Left lung (tissue), 10 donors: ENCODE measurements around the gene FRMD5. TPM values are rescaled to one million over a fixed set of nuclear protein-coding genes. Genes with fewer than 3 reads are reported as not detected.

Experiments
- ATAC-seq: fragments of 200-7000 bp; cut with Tn5 transposase; one replicate; pipeline ENCODE4 v1.9.1; 2020; ENCODE audit warnings: moderate library complexity
- DNase-seq, 4 donors: peaks; one replicate each; pipeline ENCODE4 v3.0.0-alpha.2; 2013 to 2020
- H3K27ac ChIP-seq, 2 donors: fragments of 200-600 bp; sonication (generic) in 1 of 2; one replicate each; pipeline versions ENCODE4 v1.5.0 to v1.8.0; 2020 to 2021
- H3K27me3 ChIP-seq, 2 donors: fragments of 200-600 bp; sonication (generic) in 1 of 2; one replicate each; pipeline versions ENCODE4 v1.5.0 to v1.8.0; 2020 to 2021
- H3K36me3 ChIP-seq, 2 donors: fragments of 200-600 bp; sonication (generic) in 1 of 2; one replicate each; pipeline versions ENCODE4 v1.5.0 to v1.8.0; 2020 to 2021
- H3K4me1 ChIP-seq, 2 donors: fragments of 200-600 bp; one replicate each; pipeline ENCODE4 v1.8.0; 2021
- H3K4me3 ChIP-seq, 2 donors: fragments of 200-600 bp; sonication (generic) in 1 of 2; one replicate each; pipeline versions ENCODE4 v1.5.0 to v1.8.0; 2020 to 2021; ENCODE audit warnings: mild to moderate bottlenecking in 1 of 2
- H3K9me3 ChIP-seq, 2 donors: fragments of 200-600 bp; sonication (generic) in 1 of 2; one replicate each; pipeline versions ENCODE4 v1.5.0 to v1.8.0; 2020 to 2021
- intact Hi-C, 2 donors: fragments of 100-400 bp; cut with DNase I; formaldehyde crosslinking; loops; one replicate each; pipeline versions ENCODE4 v1.11.2 to v1.14.2; 2022
- polyA plus RNA-seq, 6 donors: library from polyadenylated mRNA; unstranded; fragments of 120-200 nt; gene quantifications; one replicate each; pipeline ENCODE4 v1.2.1, GENCODE V29; 2013; ENCODE audit not compliant: insufficient read length in 6 of 6
- total RNA-seq, 2 donors: library from RNA; stranded (reverse); fragmentation: NEBNext Ultra II Directional; extraction: Animal tissue kit (Norgen Biotek cat#: 25700); gene quantifications; one replicate each; pipeline ENCODE4 v1.2.1, GENCODE V29; 2021
- TF ChIP-seq, protein P1 (sequence below), 2 donors: fragments of 200-600 bp; sonication (generic) in 1 of 2; IDR thresholded peaks; one replicate each; pipeline versions ENCODE4 v1.5.0 to v1.8.0; 2021; ENCODE audit warnings: antibody characterized with exemption in 2 of 2
- donor health status: DM: no; HTN: yes; CAD: no.
- donor health status: DM: no; HTN: no; CAD: no.

Gene FRMD5
- total and polyA plus RNA-seq, 8 donors, result 1.5 to 4.4 (median 2.3) TPM

DNA sequence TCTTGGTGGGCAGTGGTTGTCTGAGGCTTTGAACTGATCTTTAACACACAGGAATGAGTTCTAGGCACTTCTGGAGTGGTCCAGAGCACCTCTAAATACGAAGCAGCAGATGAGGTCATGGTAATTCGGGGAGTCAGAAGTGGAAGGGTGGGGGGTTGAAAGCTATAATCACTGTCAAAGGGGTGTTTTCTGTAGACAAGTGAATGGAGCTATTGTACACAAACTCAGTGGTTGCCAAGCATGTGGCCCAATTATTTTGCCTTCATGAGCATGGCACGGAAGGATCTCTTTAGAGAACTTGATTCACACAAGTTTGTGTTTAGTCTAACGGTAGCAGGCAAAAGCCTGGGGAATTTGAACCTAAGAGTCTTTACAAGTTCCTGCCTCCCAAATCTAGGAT, 6.3 kb downstream of the FRMD5 start:
- Histone ChIP-seq H3K36me3 (no peaks in the 10 kb centered on the region), H3K27ac (no peak overlapping the region), H3K4me1 (peaks cover under 1 to 4% of the 10 kb centered on the region in 2 donors), H3K27me3 (peaks cover 11 to 43% of the 10 kb centered on the region in 2 donors), H3K9me3 (no peaks in the 10 kb centered on the region), H3K4me3 (no peak overlapping the region)
- ATAC-seq (no peak), DNase-seq (no peak)
- TF ChIP-seq, protein P1, sequence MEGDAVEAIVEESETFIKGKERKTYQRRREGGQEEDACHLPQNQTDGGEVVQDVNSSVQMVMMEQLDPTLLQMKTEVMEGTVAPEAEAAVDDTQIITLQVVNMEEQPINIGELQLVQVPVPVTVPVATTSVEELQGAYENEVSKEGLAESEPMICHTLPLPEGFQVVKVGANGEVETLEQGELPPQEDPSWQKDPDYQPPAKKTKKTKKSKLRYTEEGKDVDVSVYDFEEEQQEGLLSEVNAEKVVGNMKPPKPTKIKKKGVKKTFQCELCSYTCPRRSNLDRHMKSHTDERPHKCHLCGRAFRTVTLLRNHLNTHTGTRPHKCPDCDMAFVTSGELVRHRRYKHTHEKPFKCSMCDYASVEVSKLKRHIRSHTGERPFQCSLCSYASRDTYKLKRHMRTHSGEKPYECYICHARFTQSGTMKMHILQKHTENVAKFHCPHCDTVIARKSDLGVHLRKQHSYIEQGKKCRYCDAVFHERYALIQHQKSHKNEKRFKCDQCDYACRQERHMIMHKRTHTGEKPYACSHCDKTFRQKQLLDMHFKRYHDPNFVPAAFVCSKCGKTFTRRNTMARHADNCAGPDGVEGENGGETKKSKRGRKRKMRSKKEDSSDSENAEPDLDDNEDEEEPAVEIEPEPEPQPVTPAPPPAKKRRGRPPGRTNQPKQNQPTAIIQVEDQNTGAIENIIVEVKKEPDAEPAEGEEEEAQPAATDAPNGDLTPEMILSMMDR (IDR thresholded peaks at IDR 0.05), result no peak
- intact Hi-C loops, result no loop called here

DNA sequence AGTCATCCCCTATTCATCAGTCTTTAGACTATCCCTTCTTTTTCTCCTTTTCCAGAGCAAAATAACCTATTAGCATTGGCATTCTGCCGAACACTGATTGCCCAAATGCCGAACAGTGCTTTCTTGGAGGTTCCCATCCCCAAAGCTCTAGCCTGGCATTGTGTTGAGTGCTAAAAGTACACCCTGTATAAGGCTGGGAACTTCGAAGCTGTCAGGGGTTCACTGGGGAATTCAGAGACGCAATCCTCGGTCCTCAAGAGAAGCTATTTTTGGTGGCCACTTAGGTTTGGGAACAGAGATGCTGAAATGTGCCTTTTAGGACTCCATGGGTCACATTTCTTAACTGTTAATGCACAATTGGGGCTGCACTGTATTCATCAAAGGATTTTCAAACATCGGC, 8.4 kb downstream of the FRMD5 start:
- H3K4me1 ChIP-seq, result no peaks in the 10 kb centered on the region
- no peak overlapping the region for H3K27ac ChIP-seq
- no peaks in the 10 kb centered on the region for H3K36me3 ChIP-seq
- DNase-seq (no peak), ATAC-seq (no peak)
- intact Hi-C loops, result no loop called here
- H3K9me3 ChIP-seq, result no peaks in the 10 kb centered on the region
- H3K27me3 ChIP-seq, result peaks cover 0 to 22% of the 10 kb centered on the region in 2 donors
- TF ChIP-seq, protein P1 (IDR thresholded peaks at IDR 0.05), result no peak
- H3K4me3 ChIP-seq, result no peak overlapping the region

DNA sequence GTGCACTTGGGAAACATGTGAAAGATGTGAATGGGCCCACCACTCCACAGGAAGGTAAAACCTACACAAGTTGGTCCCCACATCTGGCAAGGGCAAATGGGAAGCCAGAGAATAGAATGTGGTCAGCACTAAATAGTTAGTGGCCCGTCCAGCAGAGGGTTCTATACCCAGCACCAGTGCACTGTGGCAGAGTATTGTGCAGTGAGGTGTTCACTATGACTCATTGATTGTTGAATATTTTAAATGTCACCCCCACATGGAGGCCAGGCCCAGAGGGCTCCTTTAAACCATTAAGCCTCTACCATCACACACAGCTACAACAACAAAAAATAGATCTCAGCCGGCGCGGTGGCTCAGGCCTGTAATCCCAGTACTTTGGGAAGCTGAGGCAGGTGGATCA, 11.7 kb downstream of the FRMD5 start:
- DNase-seq (no peak), ATAC-seq (no peak)
- no peak overlapping the region for H3K27ac ChIP-seq
- no peak overlapping the region for H3K4me3 ChIP-seq
- intact Hi-C loops, result no loop called here
- H3K27me3 ChIP-seq, result no peaks in the 10 kb centered on the region
- no peaks in the 10 kb centered on the region for H3K4me1 ChIP-seq
- no peaks in the 10 kb centered on the region for H3K36me3 ChIP-seq
- H3K9me3 ChIP-seq, result no peaks in the 10 kb centered on the region
- TF ChIP-seq, protein P1 (IDR thresholded peaks at IDR 0.05), result no peak

DNA sequence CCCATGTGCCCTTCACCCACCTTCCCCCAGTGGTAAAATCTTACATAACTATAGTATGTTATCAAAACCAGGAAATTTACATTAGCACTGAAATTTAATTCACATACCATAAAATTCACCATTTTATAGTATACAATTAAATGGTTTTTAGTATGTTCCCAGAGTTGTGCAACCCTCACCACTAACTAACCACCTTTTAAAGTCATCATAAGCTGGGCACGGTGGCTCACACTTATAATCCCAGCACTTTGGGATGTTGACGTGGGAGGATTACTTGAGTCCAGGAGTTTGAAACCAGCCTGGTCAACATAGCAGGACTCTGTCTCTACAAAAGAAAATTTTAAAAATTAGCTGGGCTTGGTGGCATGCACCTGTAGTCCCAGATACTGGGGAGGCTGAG, 13.7 kb downstream of the FRMD5 start:
- intact Hi-C loops, result no loop called here
- ATAC-seq, result no peak
- no peaks in the 10 kb centered on the region for H3K36me3 ChIP-seq

DNA sequence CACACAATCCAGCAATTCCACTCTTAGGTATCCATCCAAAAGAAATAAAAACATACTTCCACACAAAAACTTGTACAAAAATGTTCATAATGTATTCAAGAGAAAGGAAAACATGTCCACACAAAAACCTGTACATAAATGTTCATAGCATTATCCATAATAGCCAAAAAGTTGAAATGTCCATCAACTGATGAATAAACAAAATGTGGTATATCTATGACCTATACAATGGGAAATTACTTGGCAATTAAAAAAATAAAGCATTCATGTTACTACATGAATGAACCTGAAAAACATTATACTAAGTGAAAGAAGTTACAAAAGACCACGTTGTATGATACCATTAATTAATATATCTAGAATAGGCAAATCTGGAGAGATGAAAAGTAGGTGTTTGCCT, 17.9 kb downstream of the FRMD5 start:
- ATAC-seq, result no peak
- Histone ChIP-seq H3K36me3 (no peaks in the 10 kb centered on the region), H3K9me3 (no peaks in the 10 kb centered on the region), H3K4me1 (no peaks in the 10 kb centered on the region), H3K4me3 (no peak overlapping the region), H3K27ac (no peak overlapping the region), H3K27me3 (peaks cover 0 to 8% of the 10 kb centered on the region in 2 donors)
- DNase-seq, result no peak
- TF ChIP-seq, protein P1 (IDR thresholded peaks at IDR 0.05), result no peak
- intact Hi-C loops, result no loop called here

More for the DNA sequence above, 13.7 kb downstream of the FRMD5 start:
- H3K4me3 ChIP-seq, result no peak overlapping the region
- no peak for DNase-seq
- no peaks in the 10 kb centered on the region for H3K9me3 ChIP-seq
- H3K4me1 ChIP-seq, result no peaks in the 10 kb centered on the region
- TF ChIP-seq, protein P1 (IDR thresholded peaks at IDR 0.05), result no peak
- H3K27ac ChIP-seq, result no peak overlapping the region
- H3K27me3 ChIP-seq, result no peaks in the 10 kb centered on the region
